Esophagus squamous epithelium (tissue), 5 donors: ENCODE measurements around the gene PLEKHA1. TPM values are rescaled to one million over a fixed set of nuclear protein-coding genes. Genes with fewer than 3 reads are reported as not detected.

Experiments
- DNase-seq: peaks from one replicate; lab custom pipeline; 2025; lab: John Stamatoyannopoulos, UW
- H3K27ac ChIP-seq, 4 donors: fragments of 200-600 bp; sonication (generic); one replicate each; pipeline ENCODE4 v1.5.1; 2016 to 2019; ENCODE audit warnings: mild to moderate bottlenecking in 1 of 4
- H3K27me3 ChIP-seq, 4 donors: fragments of 200-600 bp; sonication (generic); 1 replicate in 3 of 4; 2 replicates in 1 of 4; pipeline versions ENCODE4 v1.5.1 to v1.6.0; 2017 to 2021; ENCODE audit warnings: antibody characterized with exemption in 1 of 4
- H3K36me3 ChIP-seq, 3 donors: fragments of 200-600 bp; sonication (generic); one replicate each; pipeline ENCODE4 v1.5.1; 2016 to 2019
- H3K4me1 ChIP-seq, 3 donors: fragments of 200-600 bp; sonication (generic); one replicate each; pipeline ENCODE4 v1.5.1; 2017 to 2019
- H3K4me3 ChIP-seq, 4 donors: fragments of 200-600 bp; sonication (generic); 1 replicate in 3 of 4; 2 replicates in 1 of 4; pipeline ENCODE4 v1.5.1; 2016 to 2019; ENCODE audit warnings: mild to moderate bottlenecking in 2 of 4, moderate library complexity in 1 of 4
- H3K9me3 ChIP-seq, 3 donors: fragments of 200-600 bp; sonication (generic); one replicate each; pipeline ENCODE4 v1.5.1; 2016 to 2019
- POLR2A ChIP-seq, 4 donors: fragments of 450-650 bp; IDR thresholded peaks; one replicate each; pipeline ENCODE4 v1.6.1; 2017; ENCODE audit warnings: antibody characterized with exemption in 4 of 4, mild to moderate bottlenecking in 4 of 4, moderate library complexity in 3 of 4
- WGBS, 2 donors: methylation state at CpG; one replicate each; pipeline ENCODE4 v1.1.5; 2018; 5-methylcytosine and 5-hydroxymethylcytosine counted together
- intact Hi-C: fragments of 100-400 bp; cut with DNase I; formaldehyde crosslinking; loops from one replicate; pipeline ENCODE4 v1.15.0; 2022
- total RNA-seq, 4 donors: library from RNA; depleted of rRNA; stranded (reverse); fragments of >200 nt; gene quantifications; one replicate each; pipeline ENCODE4 v1.1.0, GENCODE V29; 2016
- TF ChIP-seq, protein P1 (sequence below), 6 experiments: fragments of 450-650 bp in 4 of 6; fragments of 200-600 bp in 2 of 6; sonication (generic) in 2 of 6; IDR thresholded peaks; one replicate each; pipeline ENCODE4 v1.5.1; 2016 to 2019; ENCODE audit warnings: antibody characterized with exemption in 6 of 6, mild to moderate bottlenecking in 4 of 6, moderate library complexity in 4 of 6
- donor health status: DM: yes; HTN: yes; CAD: no.

The PLEKHA1 gene
- total RNA-seq, 4 donors from 2014 or later, result 23.4 to 56.3 (median 35.9) TPM

DNA sequence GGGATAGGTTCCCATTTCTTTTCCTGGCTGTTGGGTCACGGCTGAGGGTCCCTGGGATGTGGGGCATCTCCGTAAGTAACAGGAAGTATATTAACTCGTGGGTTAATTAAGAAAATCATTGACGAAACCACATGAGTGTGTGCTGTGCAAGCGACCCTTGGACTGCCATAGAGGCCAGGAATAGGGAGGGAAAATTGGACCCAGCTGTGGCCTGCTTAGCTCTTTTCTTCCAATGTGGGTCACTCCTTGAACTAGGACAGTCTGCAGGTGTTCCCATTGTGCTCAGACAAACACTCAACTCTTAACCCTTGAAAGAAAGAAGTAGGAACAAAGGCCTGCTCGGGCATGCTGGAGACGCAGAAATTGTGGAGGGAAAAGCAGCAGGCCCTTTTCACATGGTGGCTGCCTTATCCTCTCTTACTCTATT lies 25.6 kb upstream of the PLEKHA1 start:
- 59 to 65% methylated on average over 6 to 7 of the region's 7 CpGs for WGBS, 2 donors

DNA sequence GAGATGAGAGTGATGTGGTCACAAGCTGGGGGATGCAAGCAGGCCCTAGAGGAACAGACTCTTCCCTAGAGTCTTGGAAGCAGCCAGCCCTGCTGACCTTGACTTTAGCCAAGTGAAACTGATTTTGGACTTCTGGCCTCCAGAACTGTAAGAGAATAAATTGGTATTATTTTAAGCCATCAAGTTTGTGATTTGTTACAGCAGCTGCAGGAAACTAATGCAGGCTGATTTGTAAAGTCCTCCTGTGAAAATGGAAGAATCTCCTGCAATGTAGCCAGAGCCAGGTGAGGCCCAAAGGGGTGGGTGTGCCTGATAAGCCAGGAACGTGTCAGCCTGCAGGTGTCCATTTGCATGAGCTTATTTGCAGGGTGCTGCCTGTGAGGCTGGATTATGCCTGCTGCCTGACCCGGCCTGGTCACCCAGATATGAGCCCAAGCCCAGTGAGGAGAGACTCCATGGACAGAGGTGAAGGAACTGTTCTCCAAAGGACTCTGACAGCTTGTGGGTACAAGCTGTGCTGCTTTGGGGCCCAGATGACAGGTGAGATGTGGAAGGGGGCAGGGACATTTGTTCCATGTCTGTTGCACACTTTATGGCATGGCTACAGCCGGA lies 24.6 kb upstream of the PLEKHA1 start:
- Histone ChIP-seq H3K4me1 (peaks cover 0 to 34% (median 6%) of the 10 kb centered on the region in 3 donors), H3K4me3 (no peak overlapping the region), H3K9me3 (no peaks in the 10 kb centered on the region), H3K27ac (peak overlapping the region in 1 of 4 donors; percentile 13), H3K27me3 (no peaks in the 10 kb centered on the region), H3K36me3 (no peaks in the 10 kb centered on the region)
- DNase-seq, result no peak
- TF ChIP-seq, protein P1, sequence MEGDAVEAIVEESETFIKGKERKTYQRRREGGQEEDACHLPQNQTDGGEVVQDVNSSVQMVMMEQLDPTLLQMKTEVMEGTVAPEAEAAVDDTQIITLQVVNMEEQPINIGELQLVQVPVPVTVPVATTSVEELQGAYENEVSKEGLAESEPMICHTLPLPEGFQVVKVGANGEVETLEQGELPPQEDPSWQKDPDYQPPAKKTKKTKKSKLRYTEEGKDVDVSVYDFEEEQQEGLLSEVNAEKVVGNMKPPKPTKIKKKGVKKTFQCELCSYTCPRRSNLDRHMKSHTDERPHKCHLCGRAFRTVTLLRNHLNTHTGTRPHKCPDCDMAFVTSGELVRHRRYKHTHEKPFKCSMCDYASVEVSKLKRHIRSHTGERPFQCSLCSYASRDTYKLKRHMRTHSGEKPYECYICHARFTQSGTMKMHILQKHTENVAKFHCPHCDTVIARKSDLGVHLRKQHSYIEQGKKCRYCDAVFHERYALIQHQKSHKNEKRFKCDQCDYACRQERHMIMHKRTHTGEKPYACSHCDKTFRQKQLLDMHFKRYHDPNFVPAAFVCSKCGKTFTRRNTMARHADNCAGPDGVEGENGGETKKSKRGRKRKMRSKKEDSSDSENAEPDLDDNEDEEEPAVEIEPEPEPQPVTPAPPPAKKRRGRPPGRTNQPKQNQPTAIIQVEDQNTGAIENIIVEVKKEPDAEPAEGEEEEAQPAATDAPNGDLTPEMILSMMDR (IDR thresholded peaks at IDR 0.05), result no peak
- no peak for TF ChIP-seq POLR2A (IDR thresholded peaks at IDR 0.05)
- WGBS, 2 donors, result 13 to 72% methylated on average over 1 to 2 of the region's 3 CpGs
- intact Hi-C loops, result no loop called here

More for the DNA sequence above, 25.6 kb upstream of the PLEKHA1 start:
- H3K27ac ChIP-seq, result peak overlapping the region in 2 of 4 donors; percentile 13 to 60
- no peaks in the 10 kb centered on the region for H3K36me3 ChIP-seq
- TF ChIP-seq, protein P1 (IDR thresholded peaks at IDR 0.05), result no peak
- no peak for TF ChIP-seq POLR2A (IDR thresholded peaks at IDR 0.05)
- peaks cover 0 to 39% (median 6%) of the 10 kb centered on the region in 3 donors for H3K4me1 ChIP-seq
- H3K4me3 ChIP-seq, result no peak overlapping the region
- H3K9me3 ChIP-seq, result no peaks in the 10 kb centered on the region
- no peaks in the 10 kb centered on the region for H3K27me3 ChIP-seq
- intact Hi-C loops, result no loop called here
- DNase-seq, result no peak

DNA sequence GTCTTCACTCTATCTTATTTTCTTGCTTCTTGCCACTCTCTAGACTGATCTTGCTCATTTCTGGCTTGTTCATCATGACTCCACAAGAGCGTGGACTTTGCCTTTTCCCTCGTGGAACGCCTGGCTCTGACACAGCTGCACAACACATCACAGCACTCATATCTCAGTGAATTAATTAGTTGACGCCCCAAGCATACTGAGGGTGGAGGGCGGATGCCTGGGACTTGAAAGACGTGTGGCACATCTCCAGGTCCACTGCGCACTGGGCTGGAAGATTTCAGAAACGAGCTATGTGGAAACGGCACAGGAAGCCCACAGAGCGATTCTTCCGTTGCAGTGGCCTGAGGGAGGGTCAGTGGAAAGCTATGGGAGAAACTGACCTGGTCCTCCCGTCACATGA lies 23.6 kb upstream of the PLEKHA1 start:
- Histone ChIP-seq H3K27ac (no peak overlapping the region), H3K4me3 (no peak overlapping the region), H3K36me3 (no peaks in the 10 kb centered on the region), H3K27me3 (no peaks in the 10 kb centered on the region), H3K4me1 (peaks cover 0 to 43% (median 6%) of the 10 kb centered on the region in 3 donors), H3K9me3 (no peaks in the 10 kb centered on the region)
- intact Hi-C loops, result no loop called here
- WGBS, 2 donors, result 66 to 97% methylated on average over 7 to 11 of the region's 12 CpGs
- no peak for DNase-seq
- TF ChIP-seq, protein P1 (IDR thresholded peaks at IDR 0.05), result no peak
- TF ChIP-seq POLR2A (IDR thresholded peaks at IDR 0.05), result no peak

DNA sequence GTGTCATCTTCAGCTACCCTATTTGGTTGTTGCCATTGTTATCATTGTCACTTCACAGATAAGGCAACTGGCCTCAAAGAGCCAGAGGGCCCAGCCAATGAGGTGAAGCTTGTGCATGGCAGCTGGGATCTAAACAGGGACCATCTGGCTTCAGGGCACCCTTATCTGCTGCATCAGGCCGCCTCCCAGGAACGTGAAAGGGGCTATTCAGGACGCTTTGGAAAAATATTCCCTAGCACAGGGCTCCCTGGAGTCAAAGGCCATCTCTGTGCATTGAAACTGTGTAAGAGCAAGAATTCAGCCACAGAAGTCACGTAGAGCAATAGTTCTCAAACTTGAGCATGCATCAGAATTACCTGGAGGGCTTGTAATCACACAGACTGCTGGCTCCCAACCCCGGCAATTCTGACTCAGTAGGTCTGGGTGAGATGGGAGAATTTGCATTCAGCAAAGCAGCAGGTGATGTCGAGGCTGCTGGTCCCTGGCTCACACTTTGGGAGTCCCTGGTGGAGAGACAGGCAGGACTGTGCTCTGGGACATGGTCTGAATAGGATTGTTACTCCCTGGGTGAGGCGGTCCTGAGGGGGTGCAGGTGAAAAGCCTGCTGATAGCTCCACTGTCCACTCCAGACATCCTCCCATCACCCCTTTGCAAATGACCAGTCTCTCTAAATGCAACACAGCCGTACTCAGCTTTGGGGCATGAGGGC lies 21.5 kb upstream of the PLEKHA1 start:
- Histone ChIP-seq H3K4me3 (no peak overlapping the region), H3K9me3 (no peaks in the 10 kb centered on the region), H3K27ac (no peak overlapping the region), H3K4me1 (peaks cover 0 to 33% (median 6%) of the 10 kb centered on the region in 3 donors), H3K27me3 (no peaks in the 10 kb centered on the region), H3K36me3 (no peaks in the 10 kb centered on the region)
- WGBS, 2 donors, result 55 to 60% methylated on average over 7 to 8 of the region's 8 CpGs
- TF ChIP-seq, protein P1 (IDR thresholded peaks at IDR 0.05), result no peak
- no peak for TF ChIP-seq POLR2A (IDR thresholded peaks at IDR 0.05)
- no peak for DNase-seq
- intact Hi-C loops, result no loop called here

- no peak for TF ChIP-seq POLR2A (IDR thresholded peaks at IDR 0.05)
- TF ChIP-seq, protein P1 (IDR thresholded peaks at IDR 0.05), result no peak
- Histone ChIP-seq H3K27me3 (no peaks in the 10 kb centered on the region), H3K36me3 (no peaks in the 10 kb centered on the region), H3K4me1 (peaks cover 0 to 19% (median 0%) of the 10 kb centered on the region in 3 donors), H3K9me3 (no peaks in the 10 kb centered on the region), H3K27ac (no peak overlapping the region), H3K4me3 (no peak overlapping the region)
- 100% methylated on average over 2 of the region's 2 CpGs; no CpG with 5 or more reads in 1 of the 2 donors for WGBS, 2 donors
- no peak for DNase-seq
- intact Hi-C loops, result no loop called here
These were observed 20.1 kb upstream of the PLEKHA1 start for GRCh38 chr10:122354383-122354782.
